ENCODE results near the gene B4GALT2. TPM values are rescaled to one million over a fixed set of nuclear protein-coding genes. Genes with fewer than 3 reads are reported as not detected.
A peak's percentile ranks its signal among the peaks of the same experiment; 100 is the strongest.

The B4GALT2 gene
- total and polyA plus RNA-seq, 2 donors (not counting 3 experiments of a cell fraction or from before 2014, with no cell fraction given), result 80.0 to 103 TPM

DNA sequence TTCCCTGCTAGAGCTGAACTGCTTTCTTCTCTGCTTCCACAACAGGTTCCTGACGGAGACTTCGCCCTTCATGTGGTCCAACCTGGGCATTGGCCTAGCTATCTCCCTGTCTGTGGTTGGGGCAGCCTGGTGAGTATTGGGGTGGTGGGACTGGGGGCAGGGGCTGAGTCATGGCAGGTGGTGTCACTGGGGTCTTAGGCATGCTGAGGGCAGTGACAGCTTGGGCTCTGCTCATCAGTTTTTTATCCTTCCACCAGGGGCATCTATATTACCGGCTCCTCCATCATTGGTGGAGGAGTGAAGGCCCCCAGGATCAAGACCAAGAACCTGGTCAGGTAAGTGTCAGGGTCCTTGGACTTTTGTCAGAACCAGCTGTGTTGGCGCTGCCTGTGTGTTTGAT, 3.0 kb upstream of the B4GALT2 start:
- H4K20me1 ChIP-seq (replicated peaks; ENCODE audit: control insufficient read depth, extremely low read depth, insufficient read depth, low read length), result no peaks in the 10 kb centered on the region
- no peaks in the 10 kb centered on the region for H3K27me3 ChIP-seq (ENCODE audit: control insufficient read depth in 2 of 2, insufficient read depth in 2 of 2, low read length in 2 of 2)
- ChIA-PET POLR2A (no interaction called here), CTCF (interaction anchor here (0.9 to 1.9 kb wide), 3 partner anchors 12 to 41 kb away, joined by 3 to 7 read pairs (median 3); no protein-coding TSS in a partner anchor)
- H3K9me3 ChIP-seq (replicated peaks; ENCODE audit: control insufficient read depth, insufficient read depth, low read length), result no peaks in the 10 kb centered on the region
- no peak overlapping the region for H2AFZ ChIP-seq (ENCODE audit: low read depth, low read length)
- H3K79me2 ChIP-seq (ENCODE audit: control insufficient read depth, insufficient read depth, low read length), result peaks cover 41% of the 10 kb centered on the region
- peak overlapping the region in 2 of 3 experiments; percentile 71 to 73 for H3K4me3 ChIP-seq (replicated peaks in 1 of 3; ENCODE audit: insufficient read depth in 1 of 3, low read depth in 1 of 3, low read length in 3 of 3)
- dilution Hi-C loops (cut with MboI; ENCODE audit: extremely low pct_ligation_motif_present, low sequenced_read_pairs) (no loop called here), intact Hi-C loops (cut with micrococcal nuclease) (no loop called here)
- H3K4me2 ChIP-seq (ENCODE audit: insufficient read depth, low read length), result peak overlapping the region; percentile 62
- DNase-seq (ENCODE audit: low read depth, low spot score) (no peak), FAIRE-seq (no peak)
- H3K36me3 ChIP-seq (ENCODE audit: control insufficient read depth in 2 of 2, extremely low read depth in 1 of 2, insufficient read depth in 2 of 2, low read length in 2 of 2), result peaks cover 0 to 15% of the 10 kb centered on the region in 2 experiments
- peak overlapping the region; percentile 80 for H3K9ac ChIP-seq (replicated peaks; ENCODE audit: extremely low read depth, insufficient read depth, low read length)
- BruUV-seq (replicated peaks), result no TSS peak
- TF ChIP-seq EZH2 (IDR thresholded peaks at IDR 0.05; ENCODE audit: borderline replicate concordance, low read depth, low read length, severe bottlenecking) (no peak), POLR2AphosphoS5 (IDR thresholded peaks at IDR 0.05; ENCODE audit: insufficient read depth, low read depth, low read length) (no peak), CTCF (IDR thresholded peaks at IDR 0.05; ENCODE audit: extremely low read depth in 1 of 2, insufficient read depth in 1 of 2, low read depth in 1 of 2, low read length in 2 of 2) (no peak), FOS (IDR thresholded peaks at IDR 0.05; ENCODE audit: borderline replicate concordance, insufficient read depth, low read length) (no peak), GATA2 (IDR thresholded peaks at IDR 0.05; ENCODE audit: insufficient read depth, insufficient read length, low read depth, low read length) (no peak), POLR2A (IDR thresholded peaks at IDR 0.05; ENCODE audit: low read depth, low read length) (no peak), JUN (IDR thresholded peaks at IDR 0.05; ENCODE audit: borderline replicate concordance, insufficient read depth, insufficient read length, low read depth) (no peak), MYC (IDR thresholded peaks at IDR 0.05; ENCODE audit: low read depth, low read length) (no peak)
- TF ChIP-seq, protein P1, sequence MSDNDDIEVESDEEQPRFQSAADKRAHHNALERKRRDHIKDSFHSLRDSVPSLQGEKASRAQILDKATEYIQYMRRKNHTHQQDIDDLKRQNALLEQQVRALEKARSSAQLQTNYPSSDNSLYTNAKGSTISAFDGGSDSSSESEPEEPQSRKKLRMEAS (IDR thresholded peaks at IDR 0.05; ENCODE audit: insufficient read depth, insufficient read length), result no peak
- no peak overlapping the region for H3K27ac ChIP-seq (ENCODE audit: insufficient read depth, low read depth, low read length)
- peaks cover 31% of the 10 kb centered on the region for H3K4me1 ChIP-seq (ENCODE audit: control insufficient read depth, extremely low read depth, insufficient read depth, low read length)
- no peaks in the 10 kb centered on the region for H3K9me1 ChIP-seq (replicated peaks; ENCODE audit: control insufficient read depth, extremely low read depth, insufficient read depth, low read length)

All from endothelial cell of umbilical vein (primary cell).